Astrocyte of the cerebellum (primary cell): ENCODE results near the gene OR1M1.
"Not testable (repeated sequence)": the region's sequence is repeated elsewhere in the genome, so short reads cannot be mapped to it uniquely, and the experiment has no call there.

Experiments
- DNase-seq: peaks from one replicate; pipeline ENCODE4 v3.0.0-alpha.2; 2011; ENCODE audit warnings: low read depth
- H3K4me3 ChIP-seq: 2 replicates; pipeline ENCODE4 v1.5.1; 2011; ENCODE audit warnings: mild to moderate bottlenecking, low read depth, low read length, moderate library complexity
- CTCF ChIP-seq: IDR thresholded peaks from 2 replicates; pipeline ENCODE4 v1.5.1; 2012; ENCODE audit warnings: low read length, low read depth, moderate library complexity, mild to moderate bottlenecking; ENCODE audit errors: missing control alignments
- in situ Hi-C: cut with HindIII; loops from 2 replicates; pipeline ENCODE4 v1.10.0; 2017; ENCODE audit warnings: low sequenced_read_pairs

Gene OR1M1

GRCh38 chr19:9058905-9059667, 27.8 kb upstream of the OR1M1 start:
- in situ Hi-C loops = no loop called here
- H3K4me3 ChIP-seq = no peak overlapping the region
- no peak for TF ChIP-seq CTCF
- no peak for DNase-seq

DNA sequence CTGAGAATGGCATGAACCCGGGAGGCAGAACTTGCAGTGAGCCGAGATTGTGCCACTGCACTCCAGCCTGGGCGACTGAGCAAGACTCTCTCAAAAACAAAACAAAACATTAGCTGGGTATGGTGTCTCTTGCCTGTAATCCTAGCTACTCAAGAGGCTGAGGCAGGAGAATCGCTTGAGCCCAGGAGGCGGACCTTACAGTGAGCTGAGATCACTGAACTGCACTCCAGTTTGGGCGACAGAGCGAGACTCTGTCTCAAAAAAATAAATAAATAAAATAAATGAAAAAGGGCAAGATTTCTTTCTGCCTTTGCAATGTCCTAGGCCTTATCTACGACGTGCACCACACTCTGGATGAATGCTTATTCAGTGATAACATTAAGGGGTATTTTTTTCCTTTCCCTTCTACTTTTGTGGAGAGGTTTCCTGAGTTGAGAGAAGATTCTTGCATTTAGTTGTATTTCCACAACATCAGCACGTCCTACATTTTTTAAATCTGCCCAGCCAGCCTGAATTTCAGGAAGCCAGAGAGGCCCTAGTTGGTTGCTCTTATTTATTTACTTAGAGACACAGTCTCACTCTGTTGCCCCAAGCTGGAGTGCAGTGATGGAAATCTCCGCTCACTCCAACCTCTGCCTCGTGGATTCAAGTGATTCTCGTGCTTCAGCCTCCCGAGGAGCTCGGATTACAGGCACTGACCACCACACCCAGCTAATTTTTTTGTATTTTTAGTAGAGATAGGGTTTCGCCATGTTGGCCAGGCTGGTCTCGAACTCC, 26.1 kb upstream of the OR1M1 start:
- DNase-seq = no peak
- in situ Hi-C loops = no loop called here
- TF ChIP-seq CTCF = no peak
- H3K4me3 ChIP-seq = no peak overlapping the region

DNA sequence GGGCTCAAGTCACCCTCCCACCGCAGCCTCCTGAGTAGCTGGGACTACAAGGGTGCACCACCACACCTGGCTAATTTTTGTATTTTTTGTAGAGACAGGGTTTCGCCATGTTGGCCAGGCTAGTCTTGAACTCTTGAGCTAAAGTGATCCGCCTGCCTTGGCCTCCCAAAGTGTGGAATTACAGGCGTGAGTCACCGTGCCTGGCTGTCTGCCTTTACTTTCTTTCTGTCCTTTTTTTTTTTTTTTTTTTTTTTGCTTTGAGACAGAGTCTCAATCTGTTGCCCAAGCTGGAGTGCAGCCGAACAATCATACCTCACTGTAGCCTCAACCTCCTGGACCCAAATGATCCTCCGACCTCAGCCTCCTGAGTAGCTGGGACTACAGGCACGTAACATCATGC, 25.0 kb upstream of the OR1M1 start:
- DNase-seq = no peak
- in situ Hi-C loops = no loop called here
- TF ChIP-seq CTCF = no peak
- H3K4me3 ChIP-seq = no peak overlapping the region

GRCh38 chr19:9065457-9066014, 21.3 kb upstream of the OR1M1 start:
- in situ Hi-C loops = no loop called here
- H3K4me3 ChIP-seq = no peak overlapping the region
- no peak for TF ChIP-seq CTCF
- no peak for DNase-seq

DNA sequence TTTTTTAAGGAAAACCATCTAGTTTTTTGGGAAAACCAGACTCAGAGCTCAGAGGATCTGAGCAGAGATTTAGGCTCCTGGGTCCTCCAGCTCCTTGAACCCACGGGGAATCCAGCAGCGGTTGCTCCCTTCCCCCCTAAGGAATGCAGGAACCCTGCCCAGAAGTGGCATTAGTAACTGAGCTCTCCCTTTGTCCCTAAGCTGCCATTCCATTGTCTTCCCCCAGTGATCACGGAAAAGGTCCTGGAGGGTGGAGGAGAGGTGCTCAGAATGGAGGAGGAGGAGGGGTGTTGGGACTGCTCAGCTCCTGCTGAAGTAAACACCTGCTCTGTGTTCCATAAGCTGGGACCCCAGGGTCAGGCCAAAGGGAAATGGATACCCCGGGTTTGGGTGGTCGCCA, 16.8 kb upstream of the OR1M1 start:
- in situ Hi-C loops = no loop called here
- H3K4me3 ChIP-seq = no peak overlapping the region
- DNase-seq = no peak
- TF ChIP-seq CTCF = no peak

GRCh38 chr19:9071720-9072119, 15.1 kb upstream of the OR1M1 start:
- DNase-seq, in situ Hi-C loops: not testable (repeated sequence)

DNA sequence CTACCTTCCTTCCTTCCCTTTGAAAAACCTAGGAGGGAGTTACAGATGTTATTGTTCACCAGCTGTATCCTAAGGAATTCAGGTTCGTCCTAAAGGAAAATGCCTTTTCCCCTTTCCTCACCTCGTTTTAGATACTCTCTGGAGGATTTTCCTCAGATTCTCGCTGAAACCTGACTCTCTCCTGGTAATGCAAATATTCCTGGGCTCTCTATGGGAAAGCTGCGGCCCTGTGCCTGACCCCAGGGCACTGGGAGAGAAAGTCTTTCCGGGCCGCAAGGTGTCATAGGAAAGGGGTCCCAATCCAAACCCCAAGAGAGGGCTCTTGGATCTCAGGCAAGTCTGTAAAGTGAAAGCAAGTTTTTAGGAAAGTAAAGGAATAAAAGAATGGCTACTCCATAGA, 13.1 kb upstream of the OR1M1 start:
- in situ Hi-C loops = no loop called here
- DNase-seq = no peak
- TF ChIP-seq CTCF = no peak
- no peak overlapping the region for H3K4me3 ChIP-seq

More at GRCh38 chr19:9071720-9072119, 15.1 kb upstream of the OR1M1 start:
- H3K4me3 ChIP-seq = not testable (repeated sequence)
